GM18520 (cell line): ENCODE results near the gene PAQR4.
"Not testable (repeated sequence)": the region's sequence is repeated elsewhere in the genome, so short reads cannot be mapped to it uniquely, and the experiment has no call there.

Source experiments
- ATAC-seq: cut with Tn5 transposase; IDR thresholded peaks from one replicate; pipeline ENCODE4 v1.9.1; 2021; ENCODE audit not compliant: unreplicated experiment

PAQR4 gene

GRCh38 chr16:2942045-2942444 is 27.1 kb upstream of the PAQR4 start:
- no peak for ATAC-seq

GRCh38 chr16:2943716-2944115 is 25.4 kb upstream of the PAQR4 start:
- not testable (repeated sequence) for ATAC-seq

- ATAC-seq, result no peak
Observed at GRCh38 chr16:2946649-2947048, 22.5 kb upstream of the PAQR4 start.

DNA sequence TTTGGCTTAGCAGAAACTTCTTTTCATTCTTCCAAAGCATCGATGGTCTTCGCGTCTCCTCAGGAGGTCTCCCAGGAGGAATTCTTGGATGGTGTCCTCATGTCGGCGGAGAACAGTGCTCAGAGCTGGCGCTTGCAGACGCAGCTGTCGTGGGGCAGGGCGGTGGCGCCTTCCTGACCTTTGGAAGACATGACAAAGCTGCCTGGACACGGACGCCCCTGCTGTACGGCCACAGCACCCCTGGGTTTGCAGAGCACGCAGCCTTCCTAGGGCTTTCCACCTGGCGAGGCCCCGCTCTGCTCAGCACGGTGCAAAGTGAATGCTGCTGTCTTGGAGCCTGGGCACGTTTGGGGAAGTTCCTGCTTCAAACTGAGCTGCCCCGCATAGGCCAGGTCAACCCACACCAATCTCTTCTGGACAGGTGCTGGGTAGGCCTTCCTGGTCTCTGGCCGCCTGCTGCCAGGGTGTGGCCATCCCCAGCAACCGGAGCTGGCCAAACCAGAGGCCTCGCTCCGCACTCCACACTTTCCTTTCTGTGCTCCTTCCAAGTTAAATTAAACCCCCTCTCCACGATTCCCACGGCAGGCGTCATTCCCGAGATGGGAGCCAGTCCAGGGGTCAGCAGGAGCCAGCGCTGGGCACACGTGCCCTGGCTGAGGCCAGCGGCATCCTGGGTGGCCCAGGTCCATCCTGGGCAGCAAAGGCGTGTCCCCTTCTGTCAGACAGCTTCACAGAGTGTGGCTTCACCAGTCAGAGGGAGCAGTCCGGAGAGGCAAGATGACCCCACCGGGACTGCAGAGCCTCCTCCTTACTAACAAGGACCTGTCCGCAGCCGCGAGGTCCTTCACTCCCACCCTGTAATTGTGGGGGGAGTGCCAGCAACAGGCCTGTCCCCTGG is 20.1 kb upstream of the PAQR4 start:
- no peak for ATAC-seq

- ATAC-seq, result no peak
Observed at GRCh38 chr16:2949705-2950352, 19.3 kb upstream of the PAQR4 start.

- ATAC-seq, result no peak
Observed at GRCh38 chr16:2950353-2950724, 18.8 kb upstream of the PAQR4 start.

DNA sequence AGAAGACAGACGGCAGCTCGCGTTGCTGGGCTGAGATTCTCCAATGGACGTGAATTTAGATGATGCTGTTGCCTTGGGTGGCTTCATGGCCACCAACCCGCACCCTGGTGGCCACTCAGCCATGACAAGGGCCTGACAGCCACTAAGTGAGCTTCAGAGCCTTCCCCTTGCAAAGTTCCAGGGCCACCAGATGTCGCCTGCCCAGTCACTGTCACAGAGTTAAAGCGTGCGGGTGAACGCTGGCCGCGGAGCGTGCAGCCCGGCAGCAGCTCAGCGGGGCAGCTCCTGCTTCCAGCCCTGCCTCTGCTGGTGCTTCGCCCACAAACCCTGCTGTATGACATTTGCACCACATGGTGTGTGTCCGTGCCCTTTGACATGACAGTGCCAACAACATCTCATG is 18.4 kb upstream of the PAQR4 start:
- ATAC-seq, result no peak

GRCh38 chr16:2952679-2953078 is 16.5 kb upstream of the PAQR4 start:
- ATAC-seq, result no peak

DNA sequence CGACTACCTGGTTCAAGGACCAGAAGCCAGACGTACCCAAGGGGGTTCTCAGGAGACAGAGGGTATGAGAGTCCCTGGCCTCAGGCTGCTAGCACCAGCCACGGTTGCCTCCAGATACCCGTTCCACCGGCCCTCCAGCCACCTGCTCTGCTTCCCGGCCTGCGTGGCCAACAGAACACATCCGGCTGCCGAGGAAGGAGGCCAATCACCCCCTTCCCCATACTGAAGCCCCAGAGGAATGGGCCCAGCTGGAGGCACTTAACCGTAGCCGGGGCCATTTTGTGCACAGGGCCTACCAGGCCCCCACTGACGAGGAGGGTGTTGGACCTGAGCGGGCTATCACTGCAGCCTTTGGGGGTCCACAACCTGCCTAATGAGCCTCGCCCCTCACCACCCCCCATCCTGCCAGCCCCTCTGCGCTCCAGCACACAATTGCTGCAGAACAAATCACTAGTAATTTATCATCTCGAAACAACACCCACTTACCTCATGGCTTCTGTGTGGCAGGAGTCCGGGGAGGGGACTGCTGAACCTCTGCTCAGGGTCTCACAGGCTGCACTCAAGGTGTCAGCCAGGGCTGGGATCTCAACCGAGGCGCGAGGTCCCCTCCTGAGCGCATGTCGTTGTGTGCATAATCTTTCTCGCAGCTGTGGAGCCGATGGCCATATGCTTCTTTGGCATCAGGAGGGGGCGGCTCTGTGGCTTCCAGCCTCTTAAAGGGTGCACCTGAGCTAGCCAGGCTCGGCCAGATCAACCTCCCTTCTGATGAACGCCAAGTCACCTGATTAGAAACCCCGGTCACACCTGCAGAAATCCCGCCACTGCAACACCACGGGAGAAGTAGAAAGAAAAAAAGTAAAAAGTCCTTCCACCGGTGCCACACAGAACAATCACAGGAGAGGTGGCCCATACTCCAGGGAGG is 15.2 kb upstream of the PAQR4 start:
- no peak for ATAC-seq

DNA sequence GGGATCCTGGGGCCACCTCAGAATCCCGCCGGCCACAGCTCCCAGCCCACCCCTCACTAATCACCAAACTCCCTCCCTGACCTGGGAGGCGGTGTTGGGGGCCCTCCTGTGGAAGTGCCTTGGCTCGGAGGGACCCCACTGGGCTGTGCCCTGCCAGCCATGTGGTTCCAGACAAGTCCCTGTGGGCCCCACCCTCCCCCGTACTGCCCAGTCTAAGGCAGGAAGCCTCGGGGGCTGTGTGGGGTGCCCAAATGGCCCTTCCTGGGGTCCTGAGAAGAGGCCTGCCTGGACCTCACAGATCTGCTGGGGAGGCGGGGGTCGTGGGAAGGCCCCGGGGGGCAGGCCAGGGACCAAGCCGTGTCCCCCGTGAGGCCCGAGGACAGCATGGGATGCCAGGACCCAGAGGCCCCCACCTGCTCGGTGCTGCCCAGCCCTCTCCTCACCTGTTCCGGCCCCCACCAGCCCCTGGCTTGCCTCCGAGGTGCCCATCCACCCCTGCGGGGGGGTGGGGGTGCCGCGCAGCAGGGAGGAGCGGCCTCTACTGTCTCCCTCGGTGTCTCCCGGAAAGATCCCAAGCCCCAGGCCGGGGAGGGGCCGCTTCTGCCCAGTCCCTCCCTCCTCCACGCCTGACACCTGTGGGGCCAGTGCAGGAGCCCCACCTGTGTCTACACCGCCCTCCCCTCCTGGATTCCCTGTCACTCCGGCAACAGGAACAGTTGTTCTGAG is 14.3 kb upstream of the PAQR4 start:
- ATAC-seq, result no peak

- no peak for ATAC-seq
Observed at GRCh38 chr16:2955438-2955778, 13.7 kb upstream of the PAQR4 start.

GRCh38 chr16:2955779-2956578 is 13.2 kb upstream of the PAQR4 start:
- no peak for ATAC-seq

- ATAC-seq, result no peak
Observed at GRCh38 chr16:2956579-2956956, 12.6 kb upstream of the PAQR4 start.

DNA sequence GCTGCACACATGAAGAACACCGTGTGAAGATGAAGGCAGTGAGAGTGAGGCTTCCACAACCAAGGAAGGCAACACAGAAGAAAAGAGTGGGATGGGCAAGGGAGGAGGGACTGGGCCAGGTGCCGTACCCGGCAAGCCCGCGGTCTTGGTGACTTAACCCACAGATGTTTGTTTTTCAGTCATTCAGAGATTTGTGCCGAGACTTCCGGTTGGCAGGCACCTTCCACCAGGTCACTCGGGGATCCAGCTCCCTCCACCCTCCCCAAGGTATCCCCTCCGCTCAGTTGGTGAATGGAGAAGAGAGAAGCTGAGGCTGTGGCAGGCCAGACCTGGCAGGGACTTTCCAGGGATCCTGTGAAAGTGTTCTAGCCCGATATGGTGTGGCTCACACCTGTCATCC is 9.9 kb upstream of the PAQR4 start:
- ATAC-seq, result no peak

DNA sequence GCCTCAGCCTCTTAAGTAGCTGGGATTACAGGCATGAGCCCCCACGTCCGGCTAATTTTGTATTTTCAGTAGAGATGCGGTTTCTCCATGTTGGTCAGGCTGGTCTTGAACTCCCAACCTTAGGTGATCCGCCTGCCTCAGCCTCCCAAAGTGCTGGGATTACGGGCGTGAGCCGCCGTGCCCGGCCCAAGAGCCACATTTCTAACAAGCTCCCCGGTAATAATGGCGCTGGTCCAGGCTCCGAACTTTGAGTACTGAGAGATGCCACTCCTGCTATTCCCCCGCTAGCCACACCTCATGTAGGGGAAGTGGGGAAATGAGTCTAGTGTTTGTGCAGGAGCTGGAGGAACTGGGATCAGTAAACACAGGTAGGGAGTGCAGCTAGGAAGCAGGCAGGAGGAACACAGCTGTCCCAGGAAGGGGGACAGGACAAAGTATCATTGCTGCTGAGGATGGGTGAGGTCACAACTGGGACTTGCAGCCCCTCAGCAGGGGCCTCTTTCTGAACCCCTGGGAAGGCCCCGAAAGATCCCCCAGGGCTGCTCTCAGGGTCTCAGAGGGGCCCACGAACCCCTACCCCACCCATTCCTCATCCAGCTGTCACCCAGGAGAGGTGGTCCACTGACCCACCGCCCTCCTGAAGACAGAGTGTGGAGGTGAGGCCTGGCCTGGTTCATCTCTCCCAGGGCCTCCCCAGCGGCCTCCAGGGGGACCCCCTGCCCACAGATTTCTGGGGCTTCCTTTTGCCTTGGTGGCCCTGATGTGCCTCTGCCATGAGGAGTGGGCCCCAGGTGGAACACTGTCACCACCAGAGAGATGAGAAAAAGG is 8.8 kb upstream of the PAQR4 start:
- no peak for ATAC-seq

- ATAC-seq, result no peak
Observed at GRCh38 chr16:2962334-2963073, 6.6 kb upstream of the PAQR4 start.

- no peak for ATAC-seq
Observed at GRCh38 chr16:2963074-2963722, 6.0 kb upstream of the PAQR4 start.
